Ishikawa (cell line): ENCODE measurements around the gene ULK4.

Source experiments
- TAF1 ChIP-seq: IDR thresholded peaks from 2 replicates; pipeline ENCODE4 v1.6.1; 2012; ENCODE audit warnings: low read depth, mild to moderate bottlenecking
- TEAD4 ChIP-seq: IDR thresholded peaks from 2 replicates; pipeline ENCODE4 v1.6.1; 2012

DNA sequence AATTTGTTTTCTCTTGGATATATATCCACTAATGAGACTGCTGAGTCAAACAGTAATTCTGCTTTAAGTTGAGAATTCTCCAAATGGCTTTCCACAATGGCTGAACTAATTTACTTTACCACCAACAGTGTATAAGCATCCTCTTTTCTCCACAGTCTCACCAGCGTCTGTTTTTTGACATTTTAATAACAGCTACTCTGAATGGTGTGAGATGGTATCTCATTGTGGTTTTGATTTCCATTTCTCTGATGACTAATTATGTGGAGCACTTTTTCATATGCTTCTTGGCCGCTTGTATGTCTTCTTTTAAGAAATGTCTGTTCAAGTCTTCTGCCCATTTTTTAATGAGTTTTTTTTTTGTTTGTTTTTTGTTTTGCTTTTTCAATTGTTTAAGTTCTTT, 556.4 kb downstream of the ULK4 start:
- TF ChIP-seq TEAD4 (no peak), TAF1 (no peak)
